Lower lobe of right lung (tissue), 2 donors: Measurements from ENCODE around the gene VPS41. TPM values are rescaled to one million over a fixed set of nuclear protein-coding genes. Genes with fewer than 3 reads are reported as not detected.

Experiments used
- ATAC-seq, 2 donors: fragments of 200-7000 bp; cut with Tn5 transposase; one replicate each; pipeline ENCODE4 v1.9.1; 2020 to 2022; ENCODE audit warnings: mild to moderate bottlenecking in 2 of 2, moderate library complexity in 2 of 2
- DNase-seq: peaks from one replicate; pipeline ENCODE4 v3.0.0-alpha.2; 2020
- H3K27ac ChIP-seq: fragments of 200-600 bp; one replicate; pipeline ENCODE4 v1.8.0; 2022
- H3K27me3 ChIP-seq: fragments of 200-600 bp; one replicate; pipeline ENCODE4 v1.8.0; 2022; ENCODE audit warnings: low read depth
- H3K36me3 ChIP-seq: fragments of 200-600 bp; one replicate; pipeline ENCODE4 v1.8.0; 2022; ENCODE audit warnings: mild to moderate bottlenecking
- H3K4me1 ChIP-seq: fragments of 200-600 bp; one replicate; pipeline ENCODE4 v1.8.0; 2022
- H3K4me3 ChIP-seq: fragments of 200-600 bp; one replicate; pipeline ENCODE4 v1.8.0; 2022; ENCODE audit warnings: mild to moderate bottlenecking
- H3K9me3 ChIP-seq: fragments of 200-600 bp; one replicate; pipeline ENCODE4 v1.8.0; 2022
- intact Hi-C: fragments of 100-400 bp; cut with DNase I; formaldehyde crosslinking; loops from one replicate; pipeline ENCODE4 v1.11.0; 2022
- total RNA-seq: library from RNA; stranded (reverse); fragmentation: NEBNext Ultra II Directional; extraction: Animal tissue kit (Norgen Biotek cat#: 25700); gene quantifications from one replicate; pipeline ENCODE4 v1.2.1, GENCODE V29; 2021
- TF ChIP-seq, protein P1 (sequence below): fragments of 200-600 bp; IDR thresholded peaks from one replicate; pipeline ENCODE4 v1.8.0; 2022; ENCODE audit warnings: antibody characterized with exemption, mild to moderate bottlenecking
- donor health status: DM: no; HTN: yes; CAD: no; lungs with severe emphysema.

VPS41 gene
- total RNA-seq, 1 donor from 2014 or later = 103 TPM

- no peak overlapping the region for H3K27ac ChIP-seq
- H3K4me1 ChIP-seq = no peaks in the 10 kb centered on the region
- DNase-seq (no peak), ATAC-seq (no peak)
- H3K4me3 ChIP-seq = no peak overlapping the region
- intact Hi-C loops = no loop called here
- peaks cover 2% of the 10 kb centered on the region for H3K36me3 ChIP-seq
- H3K9me3 ChIP-seq = no peaks in the 10 kb centered on the region
- H3K27me3 ChIP-seq = no peaks in the 10 kb centered on the region
- TF ChIP-seq, protein P1, sequence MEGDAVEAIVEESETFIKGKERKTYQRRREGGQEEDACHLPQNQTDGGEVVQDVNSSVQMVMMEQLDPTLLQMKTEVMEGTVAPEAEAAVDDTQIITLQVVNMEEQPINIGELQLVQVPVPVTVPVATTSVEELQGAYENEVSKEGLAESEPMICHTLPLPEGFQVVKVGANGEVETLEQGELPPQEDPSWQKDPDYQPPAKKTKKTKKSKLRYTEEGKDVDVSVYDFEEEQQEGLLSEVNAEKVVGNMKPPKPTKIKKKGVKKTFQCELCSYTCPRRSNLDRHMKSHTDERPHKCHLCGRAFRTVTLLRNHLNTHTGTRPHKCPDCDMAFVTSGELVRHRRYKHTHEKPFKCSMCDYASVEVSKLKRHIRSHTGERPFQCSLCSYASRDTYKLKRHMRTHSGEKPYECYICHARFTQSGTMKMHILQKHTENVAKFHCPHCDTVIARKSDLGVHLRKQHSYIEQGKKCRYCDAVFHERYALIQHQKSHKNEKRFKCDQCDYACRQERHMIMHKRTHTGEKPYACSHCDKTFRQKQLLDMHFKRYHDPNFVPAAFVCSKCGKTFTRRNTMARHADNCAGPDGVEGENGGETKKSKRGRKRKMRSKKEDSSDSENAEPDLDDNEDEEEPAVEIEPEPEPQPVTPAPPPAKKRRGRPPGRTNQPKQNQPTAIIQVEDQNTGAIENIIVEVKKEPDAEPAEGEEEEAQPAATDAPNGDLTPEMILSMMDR = no peak
Observed at GRCh38 chr7:38890597-38890996, 18.4 kb downstream of the VPS41 start.

GRCh38 chr7:38889872-38890432 lies 19.0 kb downstream of the VPS41 start:
- no peak for DNase-seq
- no peak overlapping the region for H3K27ac ChIP-seq
- H3K4me3 ChIP-seq = no peak overlapping the region
- no peaks in the 10 kb centered on the region for H3K36me3 ChIP-seq
- H3K4me1 ChIP-seq = no peaks in the 10 kb centered on the region
- no peaks in the 10 kb centered on the region for H3K9me3 ChIP-seq
- no peak for ATAC-seq
- H3K27me3 ChIP-seq = no peaks in the 10 kb centered on the region
- TF ChIP-seq, protein P1 = peak; percentile 23
- intact Hi-C loops = no loop called here

GRCh38 chr7:38889079-38889478 lies 19.9 kb downstream of the VPS41 start:
- Histone ChIP-seq H3K27ac (no peak overlapping the region), H3K4me1 (no peaks in the 10 kb centered on the region), H3K27me3 (no peaks in the 10 kb centered on the region), H3K9me3 (no peaks in the 10 kb centered on the region), H3K36me3 (no peaks in the 10 kb centered on the region), H3K4me3 (no peak overlapping the region)
- ATAC-seq (no peak), DNase-seq (no peak)
- TF ChIP-seq, protein P1 = no peak
- intact Hi-C loops = no loop called here

DNA sequence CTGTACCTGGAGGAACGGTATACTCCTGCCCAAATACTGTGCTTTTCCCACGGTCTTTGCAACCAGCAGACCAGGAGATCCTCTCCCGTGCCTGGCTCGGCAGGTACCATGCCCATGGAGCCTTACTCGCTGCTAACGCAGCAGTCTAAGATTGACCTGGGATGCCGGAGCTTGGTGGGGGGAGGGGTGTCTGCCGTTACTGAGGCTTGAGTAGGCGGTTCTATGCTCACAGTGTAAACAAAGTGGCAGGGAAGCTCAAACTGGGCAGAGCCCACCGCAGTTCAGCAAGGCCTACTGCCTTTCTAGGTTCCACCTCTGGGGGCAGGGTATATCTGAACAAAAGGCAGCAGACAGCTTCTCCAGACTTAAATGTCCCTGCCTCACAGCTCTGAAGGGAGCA lies 22.7 kb downstream of the VPS41 start:
- Histone ChIP-seq H3K27ac (no peak overlapping the region), H3K36me3 (no peaks in the 10 kb centered on the region), H3K4me3 (no peak overlapping the region), H3K27me3 (no peaks in the 10 kb centered on the region), H3K4me1 (no peaks in the 10 kb centered on the region), H3K9me3 (no peaks in the 10 kb centered on the region)
- no peak for ATAC-seq
- TF ChIP-seq, protein P1 = no peak
- intact Hi-C loops = no loop called here
- DNase-seq = no peak

GRCh38 chr7:38883706-38884105 lies 25.3 kb downstream of the VPS41 start:
- intact Hi-C loops = no loop called here
- ATAC-seq = no peak

More at GRCh38 chr7:38883706-38884105, 25.3 kb downstream of the VPS41 start:
- Histone ChIP-seq H3K36me3 (no peaks in the 10 kb centered on the region), H3K27me3 (no peaks in the 10 kb centered on the region), H3K4me1 (no peaks in the 10 kb centered on the region), H3K4me3 (no peak overlapping the region), H3K27ac (no peak overlapping the region), H3K9me3 (no peaks in the 10 kb centered on the region)
- TF ChIP-seq, protein P1 = no peak
- DNase-seq = no peak
